WTC11 (cell line): ENCODE measurements around the gene ARHGAP42. TPM values are rescaled to one million over a fixed set of nuclear protein-coding genes. Genes with fewer than 3 reads are reported as not detected.

Source experiments
- ATAC-seq: fragments of 200-7000 bp; cut with Tn5 transposase; 2 replicates; pipeline ENCODE4 v1.10.0; 2021; ENCODE audit warnings: mild to moderate bottlenecking, moderate library complexity
- CTCF ChIA-PET: fragments of 300-600 bp; sonication (Branson Sonifier 250); formaldehyde crosslinking; loops from one replicate; lab custom pipeline; 2021; ENCODE audit warnings: antibody characterized with exemption; lab: Charles Lee
- POLR2A ChIA-PET: fragments of 350-600 bp; sonication (Branson Sonifier 250); formaldehyde crosslinking; loops from one replicate; lab custom pipeline; 2021; ENCODE audit warnings: antibody characterized with exemption; lab: Charles Lee
- DNase-seq: peaks from one replicate; pipeline ENCODE4 v3.0.0; 2021; ENCODE audit warnings: low spot score
- H3K27ac Mint-ChIP-seq: 2 replicates; pipeline ENCODE4 v1.8.0; 2021; ENCODE audit warnings: mixed read lengths
- H3K27me3 Mint-ChIP-seq: 2 replicates; pipeline ENCODE4 v1.8.0; 2021; ENCODE audit warnings: low read depth, mild to moderate bottlenecking, moderate library complexity, mixed read lengths
- H3K36me3 Mint-ChIP-seq: 2 replicates; pipeline ENCODE4 v1.8.0; 2021; ENCODE audit warnings: mixed read lengths
- H3K4me1 Mint-ChIP-seq: 2 replicates; pipeline ENCODE4 v1.8.0; 2022; ENCODE audit warnings: mixed read lengths
- H3K4me3 Mint-ChIP-seq: 2 replicates; pipeline ENCODE4 v1.8.0; 2021; ENCODE audit warnings: mild to moderate bottlenecking, moderate library complexity, mixed read lengths
- H3K9me3 Mint-ChIP-seq: 2 replicates; pipeline ENCODE4 v1.8.0; 2021; ENCODE audit warnings: mixed read lengths
- ATF1 ChIP-seq: sonication (generic); formaldehyde crosslinking; IDR thresholded peaks from 2 replicates; pipeline ENCODE4 v1.8.1; 2023; ENCODE audit warnings: mild to moderate bottlenecking, moderate library complexity, missing genetic modification reagents
- CREB1 ChIP-seq: sonication (generic); formaldehyde crosslinking; IDR thresholded peaks from 2 replicates; pipeline ENCODE4 v1.8.0; 2023; ENCODE audit warnings: mild to moderate bottlenecking, missing genetic modification reagents
- EMX1 ChIP-seq: fragments of 250-450 bp; sonication (Bioruptor Pico); IDR thresholded peaks from 2 replicates; pipeline ENCODE4 v1.8.0; 2021; ENCODE audit warnings: mild to moderate bottlenecking
- ETV6 ChIP-seq: sonication (generic); formaldehyde crosslinking; IDR thresholded peaks from 2 replicates; pipeline ENCODE4 v1.8.1; 2022; ENCODE audit warnings: mild to moderate bottlenecking, missing genetic modification reagents
- FOXK1 ChIP-seq: sonication (generic); formaldehyde crosslinking; IDR thresholded peaks from 2 replicates; pipeline ENCODE4 v1.8.0; 2022; ENCODE audit warnings: mild to moderate bottlenecking, moderate library complexity, missing genetic modification reagents
- GTF2I ChIP-seq: fragments of 250-450 bp; sonication (Bioruptor Pico); conservative IDR thresholded peaks from 2 replicates; pipeline ENCODE4 v1.4.0; 2021; ENCODE audit warnings: mild to moderate bottlenecking
- NFE2L1 ChIP-seq: sonication (generic); formaldehyde crosslinking; IDR thresholded peaks from 2 replicates; pipeline ENCODE4 v1.8.1; 2023; ENCODE audit warnings: missing genetic modification reagents
- NR1H2 ChIP-seq: sonication (generic); formaldehyde crosslinking; IDR thresholded peaks from 2 replicates; pipeline ENCODE4 v1.9.0; 2021; ENCODE audit warnings: mild to moderate bottlenecking, moderate library complexity, missing genetic modification reagents
- OVOL2 ChIP-seq: fragments of 250-450 bp; sonication (Bioruptor Pico); IDR thresholded peaks from 2 replicates; pipeline ENCODE4 v1.9.0; 2021; ENCODE audit warnings: mild to moderate bottlenecking, borderline replicate concordance
- PRRX2 ChIP-seq: fragments of 250-450 bp; sonication (Bioruptor Pico); IDR thresholded peaks from 2 replicates; pipeline ENCODE4 v1.8.0; 2021; ENCODE audit warnings: mild to moderate bottlenecking
- SOX15 ChIP-seq: fragments of 250-450 bp; sonication (Bioruptor Pico); IDR thresholded peaks from 2 replicates; pipeline ENCODE4 v1.9.0; 2021; ENCODE audit warnings: mild to moderate bottlenecking
- TCF7 ChIP-seq: sonication (generic); formaldehyde crosslinking; IDR thresholded peaks from 2 replicates; pipeline ENCODE4 v1.8.0; 2022; ENCODE audit warnings: mild to moderate bottlenecking, low read depth, missing genetic modification reagents, moderate library complexity
- ZNF121 ChIP-seq: sonication (generic); formaldehyde crosslinking; IDR thresholded peaks from 2 replicates; pipeline ENCODE4 v1.8.0; 2023; ENCODE audit warnings: missing genetic modification reagents
- total RNA-seq: library from RNA; stranded (reverse); gene quantifications from 3 replicates; pipeline ENCODE4 v1.2.3, GENCODE V29; 2021
- TF ChIP-seq, protein P1 (sequence below): sonication (generic); formaldehyde crosslinking; IDR thresholded peaks from 2 replicates; pipeline ENCODE4 v1.8.0; 2023; ENCODE audit warnings: mild to moderate bottlenecking, missing genetic modification reagents
- TF ChIP-seq, protein P2 (sequence below): fragments of 250-450 bp; sonication (Bioruptor Pico); IDR thresholded peaks from 2 replicates; pipeline ENCODE4 v1.9.0; 2021; ENCODE audit warnings: moderate library complexity, mild to moderate bottlenecking, inconsistent platforms, borderline replicate concordance
- TF ChIP-seq, protein P3 (sequence below): sonication (generic); formaldehyde crosslinking; IDR thresholded peaks from 2 replicates; pipeline ENCODE4 v1.8.1; 2023; ENCODE audit warnings: mild to moderate bottlenecking, missing genetic modification reagents
- TF ChIP-seq, protein P4 (sequence below): sonication (generic); formaldehyde crosslinking; IDR thresholded peaks from 2 replicates; pipeline ENCODE4 v1.8.1; 2023; ENCODE audit warnings: mild to moderate bottlenecking, missing genetic modification reagents, moderate library complexity

ARHGAP42 gene
- total RNA-seq, 1 experiment from 2014 or later, result 32.5 TPM

DNA sequence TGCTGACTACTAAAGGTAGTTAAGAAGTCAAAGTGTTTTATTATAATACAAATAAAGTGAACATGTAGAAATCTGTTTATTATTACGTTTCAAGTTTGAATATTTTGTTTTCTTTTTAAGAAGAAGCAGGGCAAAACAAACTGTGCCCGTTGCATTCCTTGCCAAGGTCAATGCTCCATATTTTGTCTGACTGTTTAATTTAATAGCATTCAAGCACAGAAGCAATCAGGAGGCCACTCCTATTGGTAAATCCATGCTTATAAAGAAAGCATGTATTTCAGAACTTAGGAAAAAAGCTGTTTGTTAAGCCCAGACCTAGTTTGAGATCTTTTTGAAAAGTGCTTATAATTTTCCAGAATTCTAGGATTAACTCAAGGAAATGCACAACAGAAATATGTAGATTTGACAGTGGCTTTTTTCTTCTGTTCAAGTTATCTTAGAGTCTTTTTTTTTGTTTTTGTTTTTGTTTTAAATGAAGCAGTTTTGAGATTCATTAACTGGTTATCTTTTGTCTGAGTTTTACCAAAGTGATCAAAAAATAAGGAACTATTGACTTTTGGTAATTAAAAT lies 51.7 kb downstream of the ARHGAP42 start:
- CTCF ChIA-PET, result no interaction called here
- ATAC-seq, result no peak

DNA sequence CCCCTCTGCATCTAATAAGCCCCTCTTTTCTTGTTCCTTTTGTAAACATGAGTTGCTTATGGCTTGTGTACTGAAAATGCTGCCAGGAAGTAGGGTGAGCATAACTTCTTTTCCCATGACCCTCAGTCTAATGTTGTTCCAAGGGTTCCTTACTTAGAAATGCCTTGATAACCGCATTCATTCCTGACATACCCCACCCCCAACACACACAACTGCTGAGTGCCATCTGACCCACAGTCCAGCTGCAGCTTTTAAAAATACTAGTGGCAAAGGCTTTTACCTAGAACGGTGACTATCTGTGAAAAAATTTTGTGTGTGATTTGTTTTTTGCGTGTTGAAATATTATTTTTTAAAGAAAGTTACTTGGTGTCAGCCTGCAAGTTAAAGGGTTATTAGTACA lies 52.6 kb downstream of the ARHGAP42 start:
- ChIA-PET POLR2A (no interaction called here), CTCF (interaction anchor here (1.1 kb wide), 1 partner anchor 59 kb away, joined by 4 read pairs; no protein-coding TSS in a partner anchor)
- H3K27ac Mint-ChIP-seq, result peak overlapping the region; percentile 91
- DNase-seq (no peak), ATAC-seq (peak; percentile 46)
- H3K4me1 Mint-ChIP-seq, result peaks cover 89% of the 10 kb centered on the region
- peak overlapping the region; percentile 24; the same call in 1 of the 2 replicates for H3K4me3 Mint-ChIP-seq
- H3K36me3 Mint-ChIP-seq, result peaks cover 4% of the 10 kb centered on the region
- no peak for TF ChIP-seq OVOL2 (CRISPR knock-in tag)
- TF ChIP-seq, protein P1, sequence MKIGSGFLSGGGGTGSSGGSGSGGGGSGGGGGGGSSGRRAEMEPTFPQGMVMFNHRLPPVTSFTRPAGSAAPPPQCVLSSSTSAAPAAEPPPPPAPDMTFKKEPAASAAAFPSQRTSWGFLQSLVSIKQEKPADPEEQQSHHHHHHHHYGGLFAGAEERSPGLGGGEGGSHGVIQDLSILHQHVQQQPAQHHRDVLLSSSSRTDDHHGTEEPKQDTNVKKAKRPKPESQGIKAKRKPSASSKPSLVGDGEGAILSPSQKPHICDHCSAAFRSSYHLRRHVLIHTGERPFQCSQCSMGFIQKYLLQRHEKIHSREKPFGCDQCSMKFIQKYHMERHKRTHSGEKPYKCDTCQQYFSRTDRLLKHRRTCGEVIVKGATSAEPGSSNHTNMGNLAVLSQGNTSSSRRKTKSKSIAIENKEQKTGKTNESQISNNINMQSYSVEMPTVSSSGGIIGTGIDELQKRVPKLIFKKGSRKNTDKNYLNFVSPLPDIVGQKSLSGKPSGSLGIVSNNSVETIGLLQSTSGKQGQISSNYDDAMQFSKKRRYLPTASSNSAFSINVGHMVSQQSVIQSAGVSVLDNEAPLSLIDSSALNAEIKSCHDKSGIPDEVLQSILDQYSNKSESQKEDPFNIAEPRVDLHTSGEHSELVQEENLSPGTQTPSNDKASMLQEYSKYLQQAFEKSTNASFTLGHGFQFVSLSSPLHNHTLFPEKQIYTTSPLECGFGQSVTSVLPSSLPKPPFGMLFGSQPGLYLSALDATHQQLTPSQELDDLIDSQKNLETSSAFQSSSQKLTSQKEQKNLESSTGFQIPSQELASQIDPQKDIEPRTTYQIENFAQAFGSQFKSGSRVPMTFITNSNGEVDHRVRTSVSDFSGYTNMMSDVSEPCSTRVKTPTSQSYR (CRISPR knock-in tag), result no peak
- TF ChIP-seq, all 79 proteins: peak for 0
- Mint-ChIP-seq H3K9me3 (peaks cover 8% of the 10 kb centered on the region), H3K27me3 (no peaks in the 10 kb centered on the region; the same call in 1 of the 2 replicates)

More for the DNA sequence above, 51.7 kb downstream of the ARHGAP42 start:
- H3K4me3 Mint-ChIP-seq, result no peak overlapping the region
- peaks cover 8% of the 10 kb centered on the region for H3K9me3 Mint-ChIP-seq
- peak overlapping the region; percentile 11; the same call in 1 of the 2 replicates for H3K27ac Mint-ChIP-seq
- H3K27me3 Mint-ChIP-seq, result no peaks in the 10 kb centered on the region
- TF ChIP-seq NFE2L1 (CRISPR knock-in tag), result no peak
- no peak for TF ChIP-seq ETV6 (CRISPR knock-in tag)
- TF ChIP-seq PRRX2, result no peak
- no peak for TF ChIP-seq SOX15 (CRISPR knock-in tag)
- TF ChIP-seq CREB1 (CRISPR knock-in tag), result no peak
- no peak for TF ChIP-seq TCF7 (CRISPR knock-in tag)
- TF ChIP-seq ZNF121 (CRISPR knock-in tag), result no peak
- TF ChIP-seq, all 79 proteins: peak for 0
- no peak for DNase-seq
- POLR2A ChIA-PET, result no interaction called here
- peaks cover 83% of the 10 kb centered on the region for H3K4me1 Mint-ChIP-seq
- peaks cover 4% of the 10 kb centered on the region for H3K36me3 Mint-ChIP-seq

DNA sequence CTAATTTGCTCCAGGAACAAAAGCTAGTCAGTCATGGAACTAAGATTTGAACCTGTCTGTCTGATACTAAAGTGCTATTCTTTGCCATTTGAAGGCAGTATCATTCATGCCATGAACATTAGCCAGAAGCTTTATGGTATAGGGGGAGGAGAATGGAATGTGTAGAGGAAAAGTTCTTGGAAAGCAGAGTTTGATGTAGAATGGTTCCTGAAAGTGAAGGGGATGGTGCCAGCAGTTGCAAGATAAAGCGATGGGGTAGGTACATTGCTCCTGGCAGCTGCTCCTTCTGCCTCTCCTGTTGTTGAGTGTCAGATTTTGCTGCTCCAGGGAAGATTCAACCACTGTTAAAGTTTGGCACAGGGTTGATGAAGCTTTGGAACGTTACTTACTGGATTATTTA lies 53.4 kb downstream of the ARHGAP42 start:
- CTCF ChIA-PET, result interaction anchor here (1.1 kb wide), 1 partner anchor 60 kb away, joined by 4 read pairs; no protein-coding TSS in a partner anchor
- Mint-ChIP-seq H3K27me3 (no peaks in the 10 kb centered on the region; the same call in 1 of the 2 replicates), H3K4me1 (peaks cover 89% of the 10 kb centered on the region), H3K36me3 (peaks cover 4% of the 10 kb centered on the region), H3K9me3 (peaks cover 8% of the 10 kb centered on the region), H3K27ac (peak overlapping the region; percentile 62), H3K4me3 (no peak overlapping the region)
- POLR2A ChIA-PET, result no interaction called here
- no peak for TF ChIP-seq NR1H2
- TF ChIP-seq, protein P2, sequence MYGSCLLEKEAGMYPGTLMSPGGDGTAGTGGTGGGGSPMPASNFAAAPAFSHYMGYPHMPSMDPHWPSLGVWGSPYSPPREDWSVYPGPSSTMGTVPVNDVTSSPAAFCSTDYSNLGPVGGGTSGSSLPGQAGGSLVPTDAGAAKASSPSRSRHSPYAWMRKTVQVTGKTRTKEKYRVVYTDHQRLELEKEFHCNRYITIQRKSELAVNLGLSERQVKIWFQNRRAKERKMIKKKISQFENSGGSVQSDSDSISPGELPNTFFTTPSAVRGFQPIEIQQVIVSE (CRISPR knock-in tag), result no peak
- TF ChIP-seq, protein P3, sequence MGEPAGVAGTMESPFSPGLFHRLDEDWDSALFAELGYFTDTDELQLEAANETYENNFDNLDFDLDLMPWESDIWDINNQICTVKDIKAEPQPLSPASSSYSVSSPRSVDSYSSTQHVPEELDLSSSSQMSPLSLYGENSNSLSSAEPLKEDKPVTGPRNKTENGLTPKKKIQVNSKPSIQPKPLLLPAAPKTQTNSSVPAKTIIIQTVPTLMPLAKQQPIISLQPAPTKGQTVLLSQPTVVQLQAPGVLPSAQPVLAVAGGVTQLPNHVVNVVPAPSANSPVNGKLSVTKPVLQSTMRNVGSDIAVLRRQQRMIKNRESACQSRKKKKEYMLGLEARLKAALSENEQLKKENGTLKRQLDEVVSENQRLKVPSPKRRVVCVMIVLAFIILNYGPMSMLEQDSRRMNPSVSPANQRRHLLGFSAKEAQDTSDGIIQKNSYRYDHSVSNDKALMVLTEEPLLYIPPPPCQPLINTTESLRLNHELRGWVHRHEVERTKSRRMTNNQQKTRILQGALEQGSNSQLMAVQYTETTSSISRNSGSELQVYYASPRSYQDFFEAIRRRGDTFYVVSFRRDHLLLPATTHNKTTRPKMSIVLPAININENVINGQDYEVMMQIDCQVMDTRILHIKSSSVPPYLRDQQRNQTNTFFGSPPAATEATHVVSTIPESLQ, result no peak
- TF ChIP-seq ATF1 (CRISPR knock-in tag), result no peak
- TF ChIP-seq, protein P4, sequence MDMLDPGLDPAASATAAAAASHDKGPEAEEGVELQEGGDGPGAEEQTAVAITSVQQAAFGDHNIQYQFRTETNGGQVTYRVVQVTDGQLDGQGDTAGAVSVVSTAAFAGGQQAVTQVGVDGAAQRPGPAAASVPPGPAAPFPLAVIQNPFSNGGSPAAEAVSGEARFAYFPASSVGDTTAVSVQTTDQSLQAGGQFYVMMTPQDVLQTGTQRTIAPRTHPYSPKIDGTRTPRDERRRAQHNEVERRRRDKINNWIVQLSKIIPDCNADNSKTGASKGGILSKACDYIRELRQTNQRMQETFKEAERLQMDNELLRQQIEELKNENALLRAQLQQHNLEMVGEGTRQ (CRISPR knock-in tag), result no peak
- TF ChIP-seq GTF2I, result no peak
- TF ChIP-seq EMX1, result no peak
- TF ChIP-seq, protein P1 (CRISPR knock-in tag), result no peak
- no peak for TF ChIP-seq FOXK1 (CRISPR knock-in tag)
- DNase-seq, result no peak
- no peak for ATAC-seq
